GM12891 (cell line): ENCODE measurements around the gene CD244.

Source experiments
- PAX5 ChIP-seq: IDR thresholded peaks from 2 replicates; pipeline ENCODE4 v1.6.1; 2011; ENCODE audit warnings: low read length, moderate library complexity, mild to moderate bottlenecking; ENCODE audit not compliant: insufficient read depth, severe bottlenecking
- POLR2A ChIP-seq: IDR thresholded peaks from 2 replicates; pipeline ENCODE4 v1.6.1; 2011; ENCODE audit warnings: low read depth, low read length, control low read depth
- POLR2AphosphoS5 ChIP-seq: IDR thresholded peaks from 2 replicates; pipeline ENCODE4 v1.6.1; 2011; ENCODE audit warnings: low read depth, low read length, control low read depth
- POU2F2 ChIP-seq: IDR thresholded peaks from 2 replicates; pipeline ENCODE4 v1.6.1; 2011; ENCODE audit warnings: low read depth, mild to moderate bottlenecking, control low read depth, low read length, moderate library complexity
- SPI1 ChIP-seq: IDR thresholded peaks from 2 replicates; pipeline ENCODE4 v1.6.1; 2011; ENCODE audit warnings: low read depth, low read length, control low read depth
- TAF1 ChIP-seq: IDR thresholded peaks from 2 replicates; pipeline ENCODE4 v1.6.1; 2011; ENCODE audit warnings: low read depth, low read length, control low read depth

GRCh38 chr1:160834945-160835565, 27.6 kb downstream of the CD244 start:
- no peak for TF ChIP-seq TAF1
- no peak for TF ChIP-seq POLR2A
- TF ChIP-seq PAX5 = no peak
- TF ChIP-seq POLR2AphosphoS5 = no peak
- TF ChIP-seq SPI1 = no peak
- no peak for TF ChIP-seq POU2F2
